ENCODE measurements around the gene SPATA13. TPM values are rescaled to one million over a fixed set of nuclear protein-coding genes. Genes with fewer than 3 reads are reported as not detected.
A peak's percentile ranks its signal among the peaks of the same experiment; 100 is the strongest.

Gene SPATA13
- total RNA-seq = 2.7 and 3.3 TPM in 2 replicates
- long read RNA-seq, transcript SPATA13-204 (10 exons, 3,026 nt) = major isoform, 5 of 11 reads
- long read RNA-seq, partial matches to known transcripts = 1 of 11 reads
- long read RNA-seq, other reads (novel, unspliced or antisense) = 5 of 11 reads

- Mint-ChIP-seq H3K9me3 (ENCODE audit: unreplicated experiment) (no peaks in the 10 kb centered on the region), H3K4me1 (ENCODE audit: unreplicated experiment) (peaks cover 28% of the 10 kb centered on the region), H3K36me3 (ENCODE audit: unreplicated experiment) (no peaks in the 10 kb centered on the region), H3K27ac (ENCODE audit: unreplicated experiment) (peak within 1 kb of the TSS; percentile 62), H3K4me3 (ENCODE audit: unreplicated experiment) (peak within 1 kb of the TSS; percentile 79), H3K27me3 (ENCODE audit: unreplicated experiment) (no peaks in the 10 kb centered on the region)
- TF ChIP-seq CTCF (IDR thresholded peaks at IDR 0.05) = no peak
- peak; percentile 96 for DNase-seq (ENCODE audit: extremely low spot score, unreplicated experiment)
Observed at GRCh38 chr13:24160458-24161009, at the start of gene SPATA13. Gene SPATA13 (plus strand): TSS chr13:24160720. CDS start chr13:24222930, 62,210 bp downstream.

GRCh38 chr13:24112791-24113190 is 47.7 kb upstream of the SPATA13 start:
- Mint-ChIP-seq H3K4me1 (ENCODE audit: unreplicated experiment) (peaks cover 2% of the 10 kb centered on the region), H3K4me3 (ENCODE audit: unreplicated experiment) (no peak overlapping the region), H3K27ac (ENCODE audit: unreplicated experiment) (no peak overlapping the region), H3K36me3 (ENCODE audit: unreplicated experiment) (no peaks in the 10 kb centered on the region), H3K9me3 (ENCODE audit: unreplicated experiment) (no peaks in the 10 kb centered on the region), H3K27me3 (ENCODE audit: unreplicated experiment) (peaks cover 7% of the 10 kb centered on the region)
- DNase-seq (ENCODE audit: extremely low spot score, unreplicated experiment) = no peak
- no peak for TF ChIP-seq CTCF (IDR thresholded peaks at IDR 0.05)

- Mint-ChIP-seq H3K9me3 (ENCODE audit: unreplicated experiment) (no peaks in the 10 kb centered on the region), H3K27ac (ENCODE audit: unreplicated experiment) (no peak overlapping the region), H3K27me3 (ENCODE audit: unreplicated experiment) (peaks cover 13% of the 10 kb centered on the region), H3K4me1 (ENCODE audit: unreplicated experiment) (peaks cover 2% of the 10 kb centered on the region), H3K36me3 (ENCODE audit: unreplicated experiment) (no peaks in the 10 kb centered on the region), H3K4me3 (ENCODE audit: unreplicated experiment) (no peak overlapping the region)
- no peak for DNase-seq (ENCODE audit: extremely low spot score, unreplicated experiment)
- TF ChIP-seq CTCF (IDR thresholded peaks at IDR 0.05) = no peak
Observed at GRCh38 chr13:24115671-24116070, 44.8 kb upstream of the SPATA13 start.

DNA sequence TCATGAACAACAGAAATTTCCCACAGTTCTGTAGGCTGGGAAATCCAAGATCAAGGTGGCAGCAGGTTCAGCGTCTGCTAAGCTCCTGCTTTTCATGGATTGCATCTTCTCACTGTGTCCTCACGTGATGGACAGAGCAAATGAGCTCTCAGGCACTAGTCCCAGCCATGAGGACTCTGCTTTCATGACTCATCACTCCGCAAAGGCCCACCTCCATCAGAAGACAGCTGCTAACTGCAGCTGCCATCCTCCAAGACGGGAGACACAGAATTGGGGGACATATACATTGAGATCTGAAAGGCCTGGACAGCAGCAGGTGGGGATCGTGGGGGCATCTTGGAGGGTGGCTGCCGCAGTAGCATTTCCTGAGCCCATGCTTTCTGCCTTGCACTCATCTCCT is 44.4 kb upstream of the SPATA13 start:
- H3K4me1 Mint-ChIP-seq (ENCODE audit: unreplicated experiment) = peaks cover 2% of the 10 kb centered on the region
- H3K27ac Mint-ChIP-seq (ENCODE audit: unreplicated experiment) = no peak overlapping the region
- H3K27me3 Mint-ChIP-seq (ENCODE audit: unreplicated experiment) = peaks cover 18% of the 10 kb centered on the region
- no peaks in the 10 kb centered on the region for H3K36me3 Mint-ChIP-seq (ENCODE audit: unreplicated experiment)
- H3K9me3 Mint-ChIP-seq (ENCODE audit: unreplicated experiment) = no peaks in the 10 kb centered on the region
- TF ChIP-seq CTCF (IDR thresholded peaks at IDR 0.05) = no peak
- no peak for DNase-seq (ENCODE audit: extremely low spot score, unreplicated experiment)
- no peak overlapping the region for H3K4me3 Mint-ChIP-seq (ENCODE audit: unreplicated experiment)

GRCh38 chr13:24118576-24118975 is 41.9 kb upstream of the SPATA13 start:
- TF ChIP-seq CTCF (IDR thresholded peaks at IDR 0.05) = no peak
- no peak for DNase-seq (ENCODE audit: extremely low spot score, unreplicated experiment)
- Mint-ChIP-seq H3K36me3 (ENCODE audit: unreplicated experiment) (no peaks in the 10 kb centered on the region), H3K27me3 (ENCODE audit: unreplicated experiment) (peaks cover 33% of the 10 kb centered on the region), H3K27ac (ENCODE audit: unreplicated experiment) (no peak overlapping the region), H3K9me3 (ENCODE audit: unreplicated experiment) (no peaks in the 10 kb centered on the region), H3K4me1 (ENCODE audit: unreplicated experiment) (no peaks in the 10 kb centered on the region), H3K4me3 (ENCODE audit: unreplicated experiment) (no peak overlapping the region)

Data from osteocyte (in vitro differentiated cells).